Stimulated activated CD8-positive, alpha-beta memory T cell treated with anti-CD3 and anti-CD28 coated beads, Interleukin-12 subunit alpha, Interleukin-12 subunit beta, amount 100 ng/mL, for 1 hour (primary cell): ENCODE results near the gene IDE.
"Not testable (repeated sequence)": the region's sequence is repeated elsewhere in the genome, so short reads cannot be mapped to it uniquely, and the experiment has no call there.

ENCODE experiments used
- DNase-seq: peaks from one replicate; pipeline ENCODE4 v3.0.0-alpha.2; 2020; ENCODE audit warnings: low read depth

IDE gene

GRCh38 chr10:92573798-92574547 lies at the start of gene IDE:
Gene IDE, minus strand, starts transcription at chr10:92574093. Its CDS starts 74 bp downstream, at chr10:92574019.
- DNase-seq, result peak; percentile 64

DNA sequence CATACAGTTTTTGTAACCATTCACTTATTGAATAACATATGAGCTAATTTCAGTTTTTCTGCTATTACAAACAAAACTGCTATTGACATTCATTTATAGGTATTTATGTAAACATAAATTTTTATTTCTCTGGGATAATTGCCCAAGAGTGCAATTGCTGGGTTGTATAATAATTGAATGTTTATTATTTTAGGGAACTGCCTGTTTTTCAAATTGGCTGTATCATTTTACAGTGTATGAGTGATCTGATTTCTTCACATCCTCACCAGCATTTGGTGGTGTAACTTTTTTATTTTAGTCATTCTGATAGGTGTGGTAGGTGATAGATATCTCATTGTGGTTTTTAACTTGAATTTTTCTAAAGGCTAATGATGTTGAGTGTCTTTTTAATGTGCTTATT lies 45.5 kb upstream of the IDE start:
- no peak for DNase-seq

DNA sequence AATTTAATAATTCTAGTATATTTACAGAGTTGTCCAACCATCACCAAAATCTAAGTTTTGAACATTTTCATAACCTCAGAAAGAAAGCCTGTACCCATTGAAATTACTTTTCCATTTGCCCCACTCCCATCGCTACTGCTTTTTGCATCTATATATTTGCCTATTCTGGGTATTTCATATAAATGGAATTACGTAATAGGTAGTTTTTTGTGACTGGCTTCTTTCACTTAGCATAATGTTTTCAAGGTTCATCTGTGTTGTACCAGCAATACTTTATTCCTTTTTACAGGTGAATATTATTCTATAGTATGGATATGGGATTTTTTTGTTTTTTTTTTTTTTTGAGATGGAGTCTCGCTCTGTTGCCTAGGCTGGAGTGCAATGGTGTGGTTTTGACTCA lies 41.6 kb upstream of the IDE start:
- no peak for DNase-seq

- DNase-seq, result no peak
Measured at GRCh38 chr10:92604841-92605240, 30.9 kb upstream of the IDE start.

DNA sequence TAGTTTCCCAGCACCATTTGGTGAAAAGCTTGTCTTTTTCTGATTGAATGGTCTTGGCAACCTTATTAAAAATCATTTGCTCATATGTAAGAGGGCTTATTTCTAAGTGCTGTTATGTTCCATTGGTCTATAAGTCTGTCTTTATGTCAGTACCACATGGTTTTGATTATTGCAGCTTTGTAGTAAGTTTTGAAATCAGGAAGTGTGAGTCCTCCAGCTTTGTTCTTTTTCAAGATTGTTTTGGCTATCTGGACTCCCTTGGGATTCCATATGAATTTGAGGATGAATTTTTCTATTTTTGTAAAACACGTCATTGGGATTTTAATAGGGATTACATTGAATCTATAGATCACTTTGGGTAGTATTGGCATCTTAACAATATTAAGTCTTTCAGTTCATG lies 24.4 kb upstream of the IDE start:
- DNase-seq, result no peak

- no peak for DNase-seq
Measured at GRCh38 chr10:92595505-92595904, 21.6 kb upstream of the IDE start.

- DNase-seq, result no peak
Measured at GRCh38 chr10:92593619-92594588, 20.0 kb upstream of the IDE start.

DNA sequence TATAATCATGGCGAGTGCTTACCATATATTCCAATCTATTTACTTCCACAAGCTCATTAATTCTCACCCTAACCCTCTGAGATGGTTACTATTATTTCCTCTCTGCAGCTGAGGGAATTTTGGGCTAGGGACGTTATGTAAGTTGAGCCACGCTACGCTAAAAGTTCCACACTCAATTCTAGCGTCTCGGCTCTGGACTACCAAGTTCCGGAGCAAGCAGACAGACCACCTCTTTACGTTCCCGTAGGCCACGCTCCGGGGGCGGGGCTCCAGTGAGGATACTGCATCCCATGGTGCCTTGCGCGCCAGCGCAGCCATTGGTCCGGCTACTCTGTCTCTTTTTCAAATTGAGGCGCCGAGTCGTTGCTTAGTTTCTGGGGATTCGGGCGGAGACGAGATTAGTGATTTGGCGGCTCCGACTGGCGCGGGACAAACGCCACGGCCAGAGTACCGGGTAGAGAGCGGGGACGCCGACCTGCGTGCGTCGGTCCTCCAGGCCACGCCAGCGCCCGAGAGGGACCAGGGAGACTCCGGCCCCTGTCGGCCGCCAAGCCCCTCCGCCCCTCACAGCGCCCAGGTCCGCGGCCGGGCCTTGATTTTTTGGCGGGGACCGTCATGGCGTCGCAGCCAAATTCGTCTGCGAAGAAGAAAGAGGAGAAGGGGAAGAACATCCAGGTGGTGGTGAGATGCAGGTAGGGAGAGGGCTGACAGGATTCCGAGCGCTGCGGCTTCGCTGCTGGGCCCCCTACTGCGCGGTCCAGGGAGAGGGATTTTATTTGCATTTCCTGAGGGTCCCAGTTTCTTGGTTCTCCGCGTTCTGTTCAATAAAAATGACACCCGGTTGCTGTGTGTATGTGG lies 19.1 kb upstream of the IDE start, which contains the start of gene KIF11:
TSS of gene KIF11 (plus strand) at position 370 of the 858 bp plus-strand sequence. CDS start at position 616, 246 bp downstream.
- DNase-seq, result peak; percentile 96

DNA sequence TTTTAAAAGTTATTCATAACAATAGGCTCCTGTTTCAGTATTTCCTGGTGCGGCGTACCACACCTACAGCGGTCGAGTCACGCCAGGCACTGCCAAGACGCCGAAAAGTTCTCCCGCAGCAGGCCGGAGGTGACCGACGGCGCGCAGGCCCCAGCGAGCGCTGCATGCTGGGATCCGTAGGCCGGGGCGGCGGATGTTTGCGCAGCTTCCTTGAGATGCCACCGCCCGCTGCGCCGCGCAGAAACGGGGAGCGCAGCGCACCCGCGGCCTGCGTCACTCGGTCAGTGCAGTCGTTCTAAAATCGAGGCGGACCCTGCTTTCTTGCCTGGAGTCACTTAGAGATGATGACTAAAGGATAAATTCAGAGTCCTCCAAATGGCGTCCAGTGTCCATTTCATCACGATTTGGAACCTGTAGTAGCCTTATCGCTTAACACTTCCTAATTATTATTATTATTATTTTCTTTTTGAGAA lies 17.7 kb upstream of the IDE start:
- DNase-seq, result peak; percentile 79

DNA sequence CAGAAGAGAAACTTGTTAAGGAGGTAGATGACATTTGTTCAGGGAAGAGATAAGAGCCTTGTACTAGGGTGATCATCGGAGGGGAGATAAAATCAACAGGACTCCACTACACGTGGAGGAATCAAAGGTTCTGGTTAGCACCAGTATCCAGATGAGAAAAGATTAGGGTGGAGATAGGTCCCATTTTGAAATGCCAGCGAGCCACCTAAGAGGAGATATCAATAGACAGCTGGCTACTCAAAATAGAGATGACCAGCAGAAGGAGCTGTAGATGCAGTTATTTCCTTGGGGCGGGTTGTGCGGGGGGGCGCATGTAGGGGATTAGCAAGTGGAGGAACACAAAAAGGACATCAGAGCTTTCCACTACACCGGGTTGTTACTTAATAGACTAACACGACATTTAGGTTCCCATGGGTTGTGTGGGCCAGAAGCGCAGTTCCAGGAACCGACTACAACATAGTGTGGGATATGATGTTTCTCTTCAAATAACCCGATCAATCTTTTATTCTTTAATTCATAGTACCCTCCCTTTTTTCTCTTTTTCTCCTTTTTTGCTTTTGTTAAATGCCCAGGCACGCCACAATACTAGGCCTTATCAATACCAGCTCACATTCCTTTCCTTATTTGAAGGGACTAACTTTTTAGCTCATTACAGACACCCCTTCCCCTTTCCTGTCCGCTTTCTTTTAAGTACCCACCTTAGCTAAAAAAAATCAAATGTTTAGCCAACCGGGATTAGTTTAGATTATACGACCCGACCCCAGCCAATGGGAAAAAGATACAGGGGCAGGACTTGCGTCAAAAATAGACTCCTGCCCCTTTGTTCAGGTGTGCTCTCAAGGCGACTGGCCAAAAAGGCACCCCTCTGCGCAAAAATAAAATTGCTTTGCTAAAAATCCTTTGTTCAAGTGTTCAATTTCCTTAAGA lies 17.0 kb upstream of the IDE start:
- DNase-seq, result no peak

- DNase-seq, result not testable (repeated sequence)
Measured at GRCh38 chr10:92582347-92582746, 8.5 kb upstream of the IDE start.

GRCh38 chr10:92575961-92576360 lies 2.1 kb upstream of the IDE start:
- DNase-seq, result no peak

- DNase-seq, result no peak
Measured at GRCh38 chr10:92574548-92575261, 812 bp upstream of the IDE start.

- DNase-seq, result peak; percentile 9
Measured at GRCh38 chr10:92573091-92573797, 649 bp downstream of the IDE start.

DNA sequence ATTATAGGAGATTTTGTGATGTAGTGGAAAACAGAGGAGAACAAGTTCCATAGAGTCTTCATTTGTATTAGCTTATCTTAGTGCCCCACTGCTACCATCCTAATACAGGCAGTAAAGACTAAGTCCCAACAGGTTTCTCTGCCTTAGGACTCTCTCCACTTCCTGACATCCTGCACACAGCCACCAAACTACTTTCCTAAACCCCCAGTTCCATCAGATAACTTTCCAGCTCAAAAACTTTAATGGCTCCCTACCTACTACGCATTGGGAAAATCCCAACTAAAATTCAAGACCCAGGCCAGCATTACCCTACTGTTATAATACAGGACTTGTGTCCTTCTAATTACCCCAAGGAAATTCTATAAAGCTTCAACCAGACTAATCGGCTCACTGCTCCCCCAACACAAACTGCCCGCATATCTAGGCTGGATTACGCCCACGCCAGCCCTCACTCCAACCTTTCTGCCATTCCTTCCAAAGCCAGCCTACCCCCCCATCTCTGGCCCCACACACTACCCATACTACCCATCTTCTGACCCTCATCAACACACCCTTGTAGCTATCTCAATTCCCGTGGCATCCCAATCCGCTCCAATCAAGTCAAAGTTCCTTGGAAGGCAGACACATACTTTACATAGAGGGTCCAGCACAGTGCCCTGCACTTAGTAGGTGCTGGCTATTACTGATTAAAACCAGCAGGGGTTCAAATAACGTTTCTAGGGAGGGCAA lies 1.4 kb downstream of the IDE start:
- no peak for DNase-seq

DNA sequence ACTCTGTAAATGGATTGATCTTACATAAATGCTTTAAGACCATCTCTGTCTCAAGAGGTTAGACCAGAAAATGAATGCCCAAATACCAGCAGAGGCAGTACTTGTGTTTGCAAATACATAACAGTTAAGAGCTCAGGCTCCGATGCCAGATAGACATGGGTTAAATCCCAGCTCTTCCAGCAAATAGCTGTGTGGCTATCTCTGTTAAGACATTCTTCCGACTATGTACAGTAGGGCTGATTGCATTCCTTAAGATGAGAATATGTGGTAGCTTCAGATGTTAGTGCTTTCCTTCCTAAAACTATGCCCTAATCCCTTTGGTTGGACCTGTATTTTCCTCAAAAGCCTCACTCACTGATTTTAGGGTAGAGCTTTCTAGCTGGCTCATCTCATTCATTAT lies 2.2 kb downstream of the IDE start:
- DNase-seq, result no peak

DNA sequence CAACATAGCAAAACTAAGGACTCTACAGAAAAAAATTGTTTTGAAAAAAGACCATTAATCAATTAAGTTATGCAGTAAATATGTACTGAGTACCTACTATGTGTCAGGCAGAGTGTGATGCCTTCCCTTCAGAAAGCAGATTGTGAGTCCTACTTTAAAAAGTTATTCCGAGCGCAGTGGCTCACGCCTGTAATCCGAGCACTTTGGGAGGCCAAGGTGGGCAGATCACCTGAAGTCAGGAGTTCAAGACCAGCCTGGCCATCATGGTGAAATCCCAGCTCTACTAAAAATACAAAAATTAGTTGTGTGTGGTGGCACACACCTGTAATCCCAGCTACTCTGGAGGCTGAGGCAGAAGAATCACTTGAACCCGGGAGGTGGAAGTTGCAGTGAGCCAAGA lies 4.2 kb downstream of the IDE start:
- DNase-seq, result not testable (repeated sequence)

DNA sequence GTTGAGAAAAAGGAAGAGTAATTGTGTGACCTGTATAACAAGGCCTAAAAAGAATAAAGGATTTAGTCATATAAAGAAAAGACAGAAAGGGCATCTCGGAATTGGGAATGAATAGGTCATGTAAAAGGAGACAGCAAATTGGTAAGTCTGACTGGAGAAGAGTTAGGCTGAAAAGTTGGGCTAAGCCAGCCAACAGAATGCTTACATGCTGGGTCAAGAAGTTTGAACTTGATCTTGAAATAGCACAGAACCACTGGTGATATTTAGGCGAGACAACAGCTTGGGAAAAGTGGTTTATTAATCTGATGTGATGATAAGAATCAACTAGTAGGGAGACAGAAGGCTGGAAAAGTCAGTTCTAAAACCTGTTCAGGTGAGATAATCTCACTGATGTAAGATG lies 4.8 kb downstream of the IDE start:
- DNase-seq, result no peak
